GM13977 (cell line): ENCODE results near the gene TBRG4.

ENCODE experiments used
- DNase-seq: peaks from one replicate; pipeline ENCODE4 v3.0.0; 2012; ENCODE audit warnings: low spot score
- in situ Hi-C: fragments of 300-500 bp; cut with MboI; formaldehyde crosslinking; loops from one replicate; pipeline ENCODE4 v1.12.0; 2022; ENCODE audit warnings: low sequenced_read_pairs, low pct_unique_long_range_greater_than_20kb, mixed read lengths, inconsistent platforms; ENCODE audit not compliant: unreplicated experiment
- TF ChIP-seq, protein P1 (sequence below): IDR thresholded peaks from 2 replicates; pipeline ENCODE4 v1.5.1; 2012; ENCODE audit warnings: mild to moderate bottlenecking, control low read depth; ENCODE audit not compliant: insufficient read depth; ENCODE audit errors: extremely low read depth, missing control alignments

The TBRG4 gene

DNA sequence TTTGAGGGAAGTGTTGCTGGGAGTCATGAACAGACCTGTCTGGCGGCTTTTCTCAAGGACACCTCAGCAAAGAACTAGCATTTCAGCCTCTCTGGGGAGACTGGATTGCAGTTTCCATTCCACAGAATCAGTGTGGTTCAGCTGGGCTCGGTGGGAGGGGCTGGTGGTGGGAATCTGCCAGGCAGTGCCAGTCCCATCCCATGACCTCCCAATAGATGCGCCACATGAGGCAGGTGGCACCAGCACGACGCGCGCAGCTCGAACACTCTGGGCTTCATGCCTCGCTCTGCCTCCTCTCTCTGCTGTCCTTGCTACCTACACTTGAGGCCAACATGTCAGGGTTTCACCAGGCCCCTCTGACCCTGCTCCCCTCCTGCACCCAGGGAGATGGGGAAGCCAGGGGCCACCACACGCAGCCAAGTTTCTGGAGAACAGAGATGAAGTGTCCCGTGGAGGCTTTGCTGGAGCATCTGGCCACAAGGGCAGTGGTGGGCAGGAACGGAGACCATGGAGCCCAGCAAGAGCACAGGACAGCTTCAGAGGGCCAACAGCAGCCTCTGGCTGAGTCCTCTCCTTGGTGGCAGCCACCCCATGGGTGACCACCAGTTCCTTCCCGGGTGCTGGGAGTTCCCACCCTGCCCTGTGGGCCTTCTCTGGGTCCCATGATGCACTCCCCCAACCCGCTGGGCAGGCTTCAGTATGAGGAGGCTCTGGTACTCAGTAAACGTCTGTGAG is 25.0 kb downstream of the TBRG4 start:
- TF ChIP-seq, protein P1, sequence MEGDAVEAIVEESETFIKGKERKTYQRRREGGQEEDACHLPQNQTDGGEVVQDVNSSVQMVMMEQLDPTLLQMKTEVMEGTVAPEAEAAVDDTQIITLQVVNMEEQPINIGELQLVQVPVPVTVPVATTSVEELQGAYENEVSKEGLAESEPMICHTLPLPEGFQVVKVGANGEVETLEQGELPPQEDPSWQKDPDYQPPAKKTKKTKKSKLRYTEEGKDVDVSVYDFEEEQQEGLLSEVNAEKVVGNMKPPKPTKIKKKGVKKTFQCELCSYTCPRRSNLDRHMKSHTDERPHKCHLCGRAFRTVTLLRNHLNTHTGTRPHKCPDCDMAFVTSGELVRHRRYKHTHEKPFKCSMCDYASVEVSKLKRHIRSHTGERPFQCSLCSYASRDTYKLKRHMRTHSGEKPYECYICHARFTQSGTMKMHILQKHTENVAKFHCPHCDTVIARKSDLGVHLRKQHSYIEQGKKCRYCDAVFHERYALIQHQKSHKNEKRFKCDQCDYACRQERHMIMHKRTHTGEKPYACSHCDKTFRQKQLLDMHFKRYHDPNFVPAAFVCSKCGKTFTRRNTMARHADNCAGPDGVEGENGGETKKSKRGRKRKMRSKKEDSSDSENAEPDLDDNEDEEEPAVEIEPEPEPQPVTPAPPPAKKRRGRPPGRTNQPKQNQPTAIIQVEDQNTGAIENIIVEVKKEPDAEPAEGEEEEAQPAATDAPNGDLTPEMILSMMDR: no peak
- DNase-seq: no peak
- in situ Hi-C loops: no loop called here

DNA sequence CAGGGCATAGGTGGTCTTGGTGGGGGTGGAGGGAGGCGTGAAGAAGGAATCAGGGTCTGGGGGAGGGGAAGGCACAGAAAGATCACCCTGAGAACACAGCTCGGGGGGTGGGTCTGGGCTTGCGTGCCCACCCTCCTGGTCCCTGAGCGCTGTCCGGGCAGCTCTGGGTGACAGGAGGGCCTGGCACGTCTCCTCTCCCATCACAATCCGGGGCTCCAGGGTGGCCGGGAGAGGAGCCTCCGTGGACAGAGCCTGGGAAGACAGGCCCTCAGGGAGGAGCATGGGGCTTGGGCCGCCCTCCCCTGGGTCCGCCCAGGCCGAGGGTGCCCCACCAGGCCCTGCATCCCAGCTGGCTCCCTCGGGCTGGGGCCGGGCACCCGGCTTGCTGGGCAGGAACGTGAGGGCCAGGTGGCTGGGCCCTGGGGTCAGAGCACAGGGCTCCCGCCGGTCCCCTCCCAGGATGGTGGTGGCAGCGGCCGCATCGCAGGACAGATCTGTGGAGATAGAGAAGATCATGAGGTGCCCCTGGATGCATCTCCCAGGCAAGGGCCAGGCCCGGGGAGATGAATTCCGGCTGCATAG is 25.8 kb downstream of the TBRG4 start:
- TF ChIP-seq, protein P1: no peak
- in situ Hi-C loops: no loop called here
- no peak for DNase-seq

DNA sequence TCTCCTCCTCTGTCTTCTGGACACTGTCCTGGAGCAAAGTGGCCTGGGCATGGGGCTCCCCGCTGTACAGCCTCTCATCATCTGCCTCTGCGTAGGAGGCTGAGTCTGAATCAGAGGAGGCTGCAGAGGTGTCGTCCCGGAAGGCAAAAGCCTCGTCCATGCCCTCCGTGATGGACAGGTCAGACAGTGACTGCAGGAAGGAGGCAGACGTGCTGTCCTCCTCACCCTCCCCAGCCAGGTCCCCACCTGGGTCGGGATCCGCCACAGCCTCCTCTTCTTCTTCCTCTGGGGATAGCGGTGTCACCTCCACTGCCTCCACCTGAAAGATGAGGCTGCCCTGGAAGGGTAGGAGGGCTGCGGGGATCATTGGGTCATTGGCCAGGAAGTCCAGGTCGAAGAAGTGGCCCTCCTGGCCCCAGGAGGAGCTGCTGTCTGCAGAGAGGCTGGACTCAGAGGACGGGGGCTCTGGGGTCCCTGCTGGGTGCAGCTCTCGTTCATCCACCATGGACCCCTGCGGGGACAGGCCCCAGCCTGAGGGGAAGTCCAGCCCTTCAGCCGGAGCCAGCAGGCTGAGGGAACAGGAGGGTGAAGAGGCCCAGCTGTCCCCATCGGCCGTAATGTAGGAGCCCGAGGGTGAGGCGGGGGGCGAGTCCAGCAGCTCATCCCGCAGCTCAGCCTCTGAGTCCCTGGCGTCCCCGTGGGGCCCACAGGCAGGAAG is 26.4 kb downstream of the TBRG4 start:
- TF ChIP-seq, protein P1: no peak
- no peak for DNase-seq
- in situ Hi-C loops: no loop called here

DNA sequence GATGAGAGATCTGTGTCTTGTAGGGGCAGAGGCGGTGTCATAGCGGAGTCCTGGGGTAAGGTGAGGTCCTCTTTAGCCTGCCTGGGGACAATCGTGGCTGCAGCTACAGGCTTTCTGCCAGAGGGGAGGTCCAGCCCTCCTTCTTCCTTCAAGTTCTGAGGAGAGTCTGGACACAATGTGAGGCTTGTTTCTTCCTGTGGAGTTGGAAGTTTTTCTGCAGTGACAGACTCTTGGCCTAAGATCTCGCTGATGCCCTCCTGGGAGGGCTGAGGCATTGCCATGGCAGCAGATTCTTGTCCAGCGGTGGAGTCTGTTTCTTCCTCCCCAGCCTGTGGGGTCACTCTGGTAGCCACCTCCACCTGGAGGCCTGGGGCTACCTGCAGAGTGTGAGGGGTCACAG is 27.2 kb downstream of the TBRG4 start:
- TF ChIP-seq, protein P1: no peak
- no peak for DNase-seq
- in situ Hi-C loops: no loop called here

DNA sequence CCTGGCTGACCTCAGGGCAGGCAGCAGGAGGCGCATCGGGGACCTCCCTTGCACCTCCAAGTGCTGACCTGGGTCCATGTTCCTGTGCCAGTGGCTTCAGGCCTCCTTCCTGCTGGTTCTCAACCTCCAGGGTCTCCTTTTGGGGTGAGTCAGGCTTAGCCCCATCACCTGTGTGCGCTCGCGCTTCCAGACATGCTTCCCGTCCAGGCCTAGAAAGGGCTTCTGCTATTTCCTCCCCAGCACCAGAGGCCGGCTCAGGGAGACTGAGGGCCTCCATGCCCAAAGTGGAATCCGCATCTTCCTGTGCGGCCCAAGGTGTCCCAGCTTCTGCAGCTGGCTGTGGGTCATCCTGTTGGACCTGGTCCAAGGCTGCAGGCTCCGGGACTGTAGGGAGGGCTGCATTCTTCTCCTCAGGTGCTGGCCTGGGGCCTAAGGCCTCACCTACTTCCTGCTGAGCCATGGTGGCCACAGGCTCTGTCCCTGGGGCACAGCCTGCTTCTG is 28.6 kb downstream of the TBRG4 start:
- TF ChIP-seq, protein P1: no peak
- in situ Hi-C loops: no loop called here
- DNase-seq: no peak

DNA sequence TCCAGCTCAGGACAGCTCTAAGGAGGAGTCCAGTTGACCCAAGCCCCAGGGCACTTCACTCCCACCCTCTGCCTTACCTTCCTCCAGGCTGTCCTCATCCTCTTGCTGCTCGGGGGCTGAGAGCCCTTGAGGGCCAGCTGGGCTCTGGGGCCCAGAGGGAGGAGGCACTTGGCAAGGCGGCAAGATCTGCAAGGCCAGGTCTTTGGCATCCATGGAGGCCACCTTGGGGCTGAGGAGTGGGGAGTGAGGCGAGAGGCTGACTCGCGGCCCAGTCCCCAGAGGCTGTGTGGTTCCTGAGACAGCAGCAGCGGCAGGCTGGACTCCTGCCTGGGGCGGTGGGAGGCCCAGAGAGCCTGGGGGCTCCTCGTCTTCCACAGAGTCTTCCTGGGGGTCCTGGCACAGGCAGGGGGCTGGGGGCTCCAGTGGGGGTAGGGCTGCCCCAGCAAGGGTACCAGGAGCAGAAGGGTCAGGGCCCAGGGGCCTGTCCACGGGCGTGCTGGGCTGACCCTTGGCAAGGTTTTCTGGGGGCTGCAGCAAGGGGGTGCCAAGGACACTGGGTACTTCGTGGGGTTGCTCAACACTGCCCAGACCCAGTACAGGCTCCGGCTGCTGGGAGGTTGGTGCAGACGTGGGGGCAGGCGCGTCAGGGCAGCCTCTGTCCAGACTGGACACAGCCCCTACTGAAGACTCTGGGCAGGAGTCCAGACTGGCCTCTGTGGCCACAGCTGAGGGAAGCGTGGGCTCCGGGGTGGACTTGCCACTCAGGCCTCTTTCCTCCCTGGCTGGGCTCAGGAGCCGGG is 29.3 kb downstream of the TBRG4 start:
- TF ChIP-seq, protein P1: no peak
- in situ Hi-C loops: no loop called here
- DNase-seq: no peak
